NCI-H1436 (cell line): ENCODE data around the gene KLF11.
"Not testable (repeated sequence)": the region's sequence is repeated elsewhere in the genome, so short reads cannot be mapped to it uniquely, and the experiment has no call there.

Source experiments
- DNase-seq: peaks from one replicate; lab custom pipeline; 2025; lab: John Stamatoyannopoulos, UW

KLF11 gene

DNA sequence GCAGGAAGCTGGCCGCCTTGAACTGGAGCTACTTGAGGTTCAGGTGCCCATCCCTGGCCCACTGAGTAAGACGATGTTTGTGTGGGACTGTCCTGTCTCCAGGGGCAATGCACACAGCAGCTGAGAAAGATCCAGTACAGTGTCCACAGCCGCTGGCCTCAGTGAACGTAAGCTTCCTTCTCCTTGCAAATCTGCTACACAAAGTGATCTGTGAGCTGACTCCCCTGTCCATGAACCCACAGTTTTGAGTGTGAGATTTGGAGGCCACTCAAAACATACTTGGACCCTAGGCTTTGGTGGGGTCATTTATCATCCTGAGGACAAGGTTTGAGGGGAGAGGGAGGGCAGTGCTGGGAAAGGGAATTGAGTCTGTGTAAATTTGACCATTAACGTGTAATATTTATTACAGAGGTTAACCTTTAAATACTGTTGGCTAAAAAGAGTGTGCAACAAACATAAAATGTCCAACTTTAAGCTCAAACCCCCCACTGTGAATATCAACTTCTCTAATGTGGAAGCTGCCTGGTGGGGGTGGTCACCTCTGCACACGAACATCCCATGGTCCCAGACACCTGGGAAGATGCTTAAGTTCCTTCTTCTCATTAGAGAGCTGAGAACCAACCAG, 41.8 kb downstream of the KLF11 start:
- no peak for DNase-seq

DNA sequence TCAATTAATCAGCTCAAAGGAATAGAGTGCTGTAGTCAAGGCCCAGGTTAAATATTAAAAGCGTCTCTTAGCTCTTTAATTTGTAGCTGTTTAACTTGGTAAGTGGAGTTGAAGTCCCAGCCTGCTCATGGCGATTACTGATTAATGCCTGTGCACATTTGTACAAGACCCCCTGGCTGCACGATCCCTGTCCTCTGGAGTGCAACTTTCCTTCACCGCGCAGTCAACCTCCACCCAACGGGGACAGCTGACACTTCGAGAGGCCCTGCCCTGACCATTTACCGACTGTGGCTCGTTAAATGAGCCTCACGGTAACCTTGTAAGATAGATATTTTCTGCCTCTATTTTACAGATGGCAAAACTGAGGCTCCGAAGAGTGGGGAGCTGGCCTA, 42.3 kb downstream of the KLF11 start:
- DNase-seq, result no peak

DNA sequence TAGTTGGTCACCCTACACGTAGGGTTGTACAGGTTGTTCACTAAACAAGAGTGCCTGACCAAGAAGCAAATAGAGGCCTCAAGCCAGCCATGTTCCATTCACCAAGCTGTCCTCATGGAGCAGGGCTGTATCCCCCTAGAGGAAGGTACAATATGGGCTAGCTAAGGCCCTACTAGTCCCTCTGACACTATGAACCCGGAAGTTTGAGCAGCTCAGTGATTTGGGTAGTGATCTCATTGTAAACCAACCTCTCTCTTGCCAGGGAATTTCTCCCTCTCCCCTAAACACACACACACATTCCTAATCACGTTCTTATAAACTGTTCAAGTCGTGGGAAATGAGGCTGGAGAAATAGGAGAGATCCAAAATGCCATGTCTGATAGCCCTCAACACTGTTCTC, 43.6 kb downstream of the KLF11 start:
- no peak for DNase-seq

DNA sequence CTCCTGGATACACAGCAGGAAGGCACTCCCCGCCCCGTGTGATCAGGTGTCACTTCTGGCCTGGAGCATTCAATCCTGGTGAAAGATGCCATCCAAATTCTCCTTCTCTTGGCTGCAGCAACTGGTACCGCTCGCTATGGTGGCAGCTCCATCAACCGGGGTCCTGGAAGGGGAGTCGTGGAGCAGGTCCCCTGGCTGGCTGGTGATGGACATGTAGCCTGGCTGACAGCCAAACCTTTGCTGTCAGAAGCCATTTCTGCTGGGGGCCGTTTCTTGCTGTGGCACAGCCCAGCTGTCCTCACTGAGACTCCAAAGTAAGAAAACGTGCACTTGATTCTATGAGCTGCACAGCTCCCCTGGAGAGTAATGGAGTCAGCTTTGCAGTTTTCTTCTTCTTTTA, 44.0 kb downstream of the KLF11 start:
- DNase-seq, result no peak

DNA sequence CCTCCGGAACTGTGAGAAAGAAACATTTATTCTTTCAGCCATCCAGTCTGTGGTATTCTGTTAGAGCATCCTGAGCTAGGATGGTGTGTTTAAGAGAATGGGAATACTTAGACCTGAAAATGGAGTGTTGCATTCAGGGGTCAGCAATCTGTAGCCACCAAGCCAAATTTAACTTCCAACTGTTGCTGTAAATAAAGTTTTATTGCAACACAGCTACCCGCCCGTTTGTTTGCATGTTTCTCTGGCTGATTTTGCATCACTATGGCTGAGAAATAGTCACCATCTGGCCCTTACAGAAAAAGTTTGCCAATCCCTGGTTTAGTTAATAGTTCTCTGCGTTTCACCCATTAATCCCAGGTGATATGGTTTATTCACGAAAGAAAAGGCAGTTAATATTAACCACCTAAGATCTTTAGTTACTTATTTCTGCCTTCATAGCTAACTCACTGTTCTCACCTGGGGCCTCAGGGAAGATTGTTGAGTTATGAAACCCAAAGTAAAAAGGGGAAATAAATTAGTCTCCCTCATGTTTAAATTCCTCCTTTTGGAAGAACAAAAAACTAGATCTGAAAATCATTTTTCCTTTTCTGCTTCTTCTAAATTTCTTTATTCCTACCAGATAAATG, 46.3 kb downstream of the KLF11 start:
- no peak for DNase-seq

DNA sequence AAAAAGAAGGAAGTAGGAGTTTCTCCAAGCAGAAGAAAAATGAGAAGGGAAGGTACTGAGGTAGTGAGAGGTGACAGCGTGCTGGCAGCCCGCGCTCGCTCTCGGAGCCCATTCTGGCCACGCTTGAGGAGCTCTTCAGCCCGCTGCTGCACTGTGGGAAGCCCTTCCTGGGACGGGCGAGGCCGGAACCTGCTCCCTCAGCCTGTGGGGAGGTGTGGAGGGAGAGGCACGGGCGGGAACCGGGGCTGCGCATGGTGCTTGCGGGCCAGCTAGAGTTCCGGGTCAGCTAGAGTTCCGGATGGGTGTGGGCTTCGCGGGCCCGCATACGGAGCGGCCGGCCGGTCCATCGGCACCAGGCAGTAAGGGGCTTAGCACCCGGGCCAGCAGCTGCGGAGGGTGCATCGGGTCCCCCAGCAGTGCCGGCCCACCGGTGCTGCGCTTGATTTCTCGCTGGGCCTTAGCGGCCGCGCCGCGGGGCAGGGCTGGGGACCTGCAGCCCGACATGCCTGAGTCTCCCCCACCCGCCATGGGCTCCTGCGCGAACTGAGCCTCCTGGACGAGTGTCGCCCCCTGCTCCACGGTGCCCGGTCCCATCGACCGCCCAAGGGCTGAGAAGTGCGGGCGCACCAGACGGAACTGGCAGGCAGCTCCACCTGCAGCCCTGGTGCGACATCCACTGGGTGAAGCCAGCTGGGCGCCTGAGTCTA, 48.0 kb downstream of the KLF11 start:
- DNase-seq, result no peak

DNA sequence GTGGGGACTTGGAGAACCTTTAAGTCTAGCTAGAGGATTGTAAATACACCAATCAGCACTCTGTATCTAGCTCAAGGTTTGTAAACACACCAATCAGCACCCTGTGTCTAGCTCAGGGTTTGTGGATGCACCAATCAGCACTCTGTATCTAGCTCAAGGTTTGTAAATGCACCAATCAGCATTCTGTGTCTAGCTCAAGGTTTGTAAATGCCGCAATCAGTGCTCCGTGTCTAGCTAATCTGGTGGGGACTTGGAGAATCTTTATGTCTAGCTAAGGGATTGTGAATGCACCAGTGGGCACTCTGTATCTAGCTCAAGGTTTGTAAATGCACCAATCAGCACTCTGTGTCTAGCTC, 48.5 kb downstream of the KLF11 start:
- DNase-seq, result not testable (repeated sequence)

DNA sequence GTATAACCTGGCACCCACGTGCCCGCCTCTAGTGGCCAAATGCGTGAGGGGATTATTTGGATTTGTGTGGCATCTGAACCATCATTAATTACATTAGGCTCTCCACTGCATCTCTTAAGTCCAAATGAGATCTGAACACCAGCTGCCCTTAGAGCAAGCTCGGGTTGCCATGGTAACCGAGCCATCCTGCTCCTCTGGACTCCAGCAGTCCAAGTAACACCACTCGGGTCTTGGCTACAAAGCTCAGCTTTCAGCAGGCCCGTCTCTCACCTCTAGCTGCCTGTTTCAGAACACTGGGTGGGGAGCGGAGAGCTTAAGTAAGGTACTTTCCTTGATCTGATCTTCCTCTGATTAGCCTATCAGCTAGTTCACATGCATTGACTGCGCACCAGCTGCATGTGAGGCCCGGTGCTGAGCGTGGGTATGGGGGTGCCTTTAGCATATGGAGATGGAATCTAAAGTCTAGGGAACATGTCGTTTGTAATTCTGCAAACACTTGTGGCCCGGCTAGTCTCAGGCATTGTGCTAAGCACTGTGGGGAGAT, 51.0 kb downstream of the KLF11 start:
- DNase-seq, result no peak

DNA sequence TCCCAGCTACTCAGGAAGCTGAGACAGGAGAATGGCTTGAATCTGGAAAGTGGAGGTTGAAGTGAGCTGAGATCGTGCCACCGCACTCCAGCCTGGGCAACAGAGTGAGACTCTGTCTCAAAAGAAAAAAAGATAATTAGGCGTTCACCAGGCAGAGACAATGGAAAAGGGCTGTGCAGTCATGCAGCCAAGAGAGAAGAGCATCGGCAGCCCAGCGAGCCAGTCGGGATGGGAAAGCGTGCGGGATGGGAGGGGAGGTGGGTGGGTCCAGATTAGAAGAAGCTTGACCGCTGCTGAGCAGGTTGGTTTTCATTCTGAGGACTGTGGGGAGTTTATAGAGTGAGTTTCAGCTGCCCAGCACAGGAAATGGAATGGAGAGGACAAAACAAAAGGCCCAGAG, 51.8 kb downstream of the KLF11 start:
- no peak for DNase-seq

DNA sequence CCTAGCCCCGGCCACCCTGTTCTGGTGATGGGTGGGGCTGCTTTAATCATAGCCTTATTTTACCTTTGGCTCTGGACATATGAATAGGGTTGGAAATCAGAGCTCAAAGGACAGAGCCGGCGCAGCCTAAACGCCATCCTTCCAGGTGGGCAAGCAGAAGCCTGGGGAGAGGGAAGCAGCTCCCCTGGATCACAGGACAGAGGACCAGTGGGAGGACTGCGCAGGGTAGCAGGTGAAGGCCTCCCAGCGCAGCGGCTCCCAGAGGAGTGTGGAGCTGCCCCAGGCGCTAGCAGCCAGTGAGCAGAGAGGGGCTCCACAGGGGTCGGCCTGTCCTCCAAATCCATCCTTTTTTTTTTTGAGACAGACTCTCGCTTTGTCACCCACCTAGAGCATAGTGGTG, 53.3 kb downstream of the KLF11 start:
- DNase-seq, result no peak

DNA sequence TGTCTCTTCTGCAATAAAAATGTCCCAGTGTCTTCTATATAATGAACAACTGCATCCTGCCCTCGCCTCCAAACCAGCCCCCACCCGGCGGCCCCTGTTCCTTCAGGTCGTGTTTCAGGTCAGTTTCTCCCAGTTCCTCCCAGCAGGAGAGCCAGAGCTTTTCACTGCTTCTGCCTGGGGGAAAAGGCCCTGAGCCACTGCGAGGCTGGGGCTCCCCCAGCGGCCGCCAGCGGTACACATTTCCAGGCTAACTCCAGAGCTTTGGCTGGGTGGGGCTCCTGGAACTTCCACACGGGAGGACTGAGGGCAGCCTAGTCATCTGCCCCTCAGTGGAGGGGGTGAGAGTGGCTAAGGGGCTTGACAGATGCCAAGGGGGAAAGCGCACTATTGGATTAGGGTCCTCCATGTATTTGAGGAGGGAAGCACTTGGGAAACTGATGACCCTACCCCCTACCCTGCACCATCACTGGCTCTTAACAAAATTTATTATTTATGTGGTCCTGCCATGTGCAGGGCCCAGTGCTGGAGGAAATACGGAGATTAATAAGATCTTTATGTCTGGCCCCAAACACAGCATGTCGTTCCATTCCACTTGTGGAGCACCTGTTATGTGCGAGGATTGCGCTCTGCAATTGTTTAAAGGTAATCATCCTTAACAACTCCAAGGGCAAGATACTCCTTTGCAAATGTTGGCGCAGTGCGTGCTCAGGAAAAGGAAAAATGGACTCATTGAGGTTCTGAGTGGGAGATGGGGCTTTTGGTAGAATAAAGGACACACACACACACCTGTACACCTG, 54.2 kb downstream of the KLF11 start:
- no peak for DNase-seq

DNA sequence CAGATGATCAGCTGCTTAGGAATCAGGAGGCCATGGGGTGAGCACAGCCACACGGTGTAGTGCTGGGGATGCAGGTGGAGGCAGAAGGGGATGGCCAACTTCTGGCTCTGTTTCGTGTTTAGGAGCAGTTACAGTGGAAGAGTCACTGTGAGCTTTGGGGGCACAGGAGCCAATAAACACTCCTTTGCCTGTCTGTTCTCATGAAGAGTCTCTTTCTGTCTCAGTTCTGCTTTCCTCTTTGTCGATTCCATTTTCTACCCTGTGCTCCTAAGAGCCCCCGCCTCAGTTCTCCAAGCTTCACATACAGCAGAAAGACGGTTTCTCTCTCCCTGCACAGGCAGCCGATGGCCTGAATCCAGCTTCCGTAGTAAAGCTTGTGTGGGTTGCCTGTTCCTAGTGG, 58.1 kb downstream of the KLF11 start:
- no peak for DNase-seq

DNA sequence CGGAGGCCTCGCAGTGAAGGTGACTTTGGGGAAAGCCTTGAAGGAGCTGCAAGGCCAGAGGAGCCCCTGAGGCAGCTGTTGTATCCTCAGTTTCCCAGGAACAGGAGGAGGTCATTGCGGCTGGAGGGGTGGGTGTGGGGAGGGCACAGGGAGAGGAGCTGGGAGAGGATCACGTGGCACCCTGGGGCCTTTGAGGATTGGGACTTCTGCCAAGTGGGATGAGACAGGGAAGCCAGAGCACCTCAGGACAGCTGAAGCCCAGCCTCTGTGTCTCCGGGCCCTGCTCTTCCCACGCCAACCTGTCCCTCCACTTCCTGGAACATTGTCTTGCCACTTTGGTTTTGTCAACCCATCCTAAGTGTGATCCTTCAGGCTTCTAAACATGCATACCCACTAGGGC, 59.8 kb downstream of the KLF11 start:
- DNase-seq, result no peak
